Activated naive CD4-positive, alpha-beta T cell treated with anti-CD3 and anti-CD28 coated beads, Interleukin-2, amount 50 U/mL, for 72 hours (primary cell): ENCODE measurements around the gene CYB561. TPM values are rescaled to one million over a fixed set of nuclear protein-coding genes. Genes with fewer than 3 reads are reported as not detected.
"Not testable (repeated sequence)": the region's sequence is repeated elsewhere in the genome, so short reads cannot be mapped to it uniquely, and the experiment has no call there.

Experiments used
- ATAC-seq, 2 donors: fragments of 150-1000 bp; cut with Tn5 transposase; 2 replicates each; pipeline ENCODE4 v1.10.0; 2021; ENCODE audit warnings: mild to moderate bottlenecking in 2 of 2, moderate library complexity in 2 of 2
- DNase-seq, 2 donors: peaks; one replicate each; pipeline ENCODE4 v3.0.0; 2021 to 2022; ENCODE audit warnings: low spot score in 2 of 2
- H3K27ac Mint-ChIP-seq, 2 donors: one replicate each; pipeline ENCODE4 v1.8.0; 2022; ENCODE audit warnings: mild to moderate bottlenecking in 2 of 2, mixed read lengths in 2 of 2
- H3K36me3 Mint-ChIP-seq, 2 donors: one replicate each; pipeline ENCODE4 v1.8.0; 2022; ENCODE audit warnings: mixed read lengths in 2 of 2
- H3K9me3 Mint-ChIP-seq, 2 donors: one replicate each; pipeline ENCODE4 v1.8.0; 2022; ENCODE audit warnings: mixed read lengths in 2 of 2
- total RNA-seq, 2 donors: library from RNA; stranded (reverse); gene quantifications; one replicate each; pipeline ENCODE4 v1.2.3, GENCODE V29; 2022

CYB561 gene
- total RNA-seq, 2 donors from 2014 or later, result 0.27 to 2.7 TPM

GRCh38 chr17:63482509-63482908, 36.4 kb upstream of the CYB561 start:
- Mint-ChIP-seq H3K27ac (peak overlapping the region in 1 of 2 donors; percentile 2), H3K9me3 (no peaks in the 10 kb centered on the region), H3K36me3 (no peaks in the 10 kb centered on the region)
- ATAC-seq (no peak), DNase-seq (no peak)

GRCh38 chr17:63481488-63481870, 35.4 kb upstream of the CYB561 start:
- ATAC-seq (no peak), DNase-seq (no peak)
- Mint-ChIP-seq H3K9me3 (no peaks in the 10 kb centered on the region), H3K36me3 (no peaks in the 10 kb centered on the region), H3K27ac (no peak overlapping the region)

GRCh38 chr17:63480826-63481487, 34.9 kb upstream of the CYB561 start:
- no peak overlapping the region for H3K27ac Mint-ChIP-seq
- DNase-seq (no peak), ATAC-seq (no peak)
- no peaks in the 10 kb centered on the region for H3K36me3 Mint-ChIP-seq
- no peaks in the 10 kb centered on the region for H3K9me3 Mint-ChIP-seq

GRCh38 chr17:63480192-63480784, 34.2 kb upstream of the CYB561 start:
- no peak for DNase-seq
- H3K9me3 Mint-ChIP-seq, result no peaks in the 10 kb centered on the region

GRCh38 chr17:63479495-63480184, 33.5 kb upstream of the CYB561 start:
- ATAC-seq, result no peak

More at GRCh38 chr17:63480192-63480784, 34.2 kb upstream of the CYB561 start:
- no peak overlapping the region for H3K27ac Mint-ChIP-seq
- no peaks in the 10 kb centered on the region for H3K36me3 Mint-ChIP-seq
- no peak for ATAC-seq

GRCh38 chr17:63478814-63479494, 32.8 kb upstream of the CYB561 start:
- H3K27ac Mint-ChIP-seq, result no peak overlapping the region
- H3K36me3 Mint-ChIP-seq, result no peaks in the 10 kb centered on the region

More at GRCh38 chr17:63479495-63480184, 33.5 kb upstream of the CYB561 start:
- no peak overlapping the region for H3K27ac Mint-ChIP-seq
- no peak for DNase-seq
- no peaks in the 10 kb centered on the region for H3K36me3 Mint-ChIP-seq
- H3K9me3 Mint-ChIP-seq, result no peaks in the 10 kb centered on the region

GRCh38 chr17:63477480-63478440, 31.7 kb upstream of the CYB561 start:
- H3K9me3 Mint-ChIP-seq, result no peaks in the 10 kb centered on the region
- H3K36me3 Mint-ChIP-seq, result no peaks in the 10 kb centered on the region
- DNase-seq, result peak in 1 of 2 donors; percentile 18
- peak in 1 of 2 donors; percentile 36 for ATAC-seq
- no peak overlapping the region for H3K27ac Mint-ChIP-seq

More at GRCh38 chr17:63478814-63479494, 32.8 kb upstream of the CYB561 start:
- DNase-seq (peak; percentile 65 to 76), ATAC-seq (peak; percentile 83)
- H3K9me3 Mint-ChIP-seq, result no peaks in the 10 kb centered on the region

- peak; percentile 38 to 66 for ATAC-seq
- DNase-seq, result peak in 1 of 2 donors; percentile 29
- Mint-ChIP-seq H3K9me3 (no peaks in the 10 kb centered on the region), H3K36me3 (no peaks in the 10 kb centered on the region), H3K27ac (no peak within 1 kb of the TSS)
Measured at GRCh38 chr17:63476854-63477479, 30.9 kb upstream of the CYB561 start, which contains the start of gene ACE. Gene ACE (plus strand): TSS chr17:63477061. CDS start chr17:63477095, 34 bp downstream.

GRCh38 chr17:63476459-63476853, 30.4 kb upstream of the CYB561 start:
- Mint-ChIP-seq H3K27ac (no peak overlapping the region), H3K9me3 (no peaks in the 10 kb centered on the region), H3K36me3 (no peaks in the 10 kb centered on the region)
- ATAC-seq (peak in 1 of 2 donors; percentile 18), DNase-seq (no peak)

GRCh38 chr17:63475491-63476412, 29.6 kb upstream of the CYB561 start:
- Mint-ChIP-seq H3K27ac (no peak overlapping the region), H3K36me3 (no peaks in the 10 kb centered on the region), H3K9me3 (no peaks in the 10 kb centered on the region)
- ATAC-seq (no peak), DNase-seq (no peak)

GRCh38 chr17:63474586-63475460, 28.7 kb upstream of the CYB561 start:
- Mint-ChIP-seq H3K36me3 (no peaks in the 10 kb centered on the region), H3K27ac (no peak overlapping the region), H3K9me3 (no peaks in the 10 kb centered on the region)
- DNase-seq (no peak), ATAC-seq (no peak)

GRCh38 chr17:63474174-63474573, 28.1 kb upstream of the CYB561 start:
- no peaks in the 10 kb centered on the region for H3K9me3 Mint-ChIP-seq
- DNase-seq, result no peak
- H3K36me3 Mint-ChIP-seq, result no peaks in the 10 kb centered on the region
- H3K27ac Mint-ChIP-seq, result no peak overlapping the region
- no peak for ATAC-seq

GRCh38 chr17:63468099-63468498, 22.0 kb upstream of the CYB561 start:
- ATAC-seq, H3K9me3 Mint-ChIP-seq, H3K36me3 Mint-ChIP-seq, DNase-seq, H3K27ac Mint-ChIP-seq: not testable (repeated sequence)

GRCh38 chr17:63464691-63465236, 18.7 kb upstream of the CYB561 start:
- H3K36me3 Mint-ChIP-seq, result no peaks in the 10 kb centered on the region
- H3K9me3 Mint-ChIP-seq, result no peaks in the 10 kb centered on the region
- DNase-seq, result no peak
- no peak overlapping the region for H3K27ac Mint-ChIP-seq
- no peak for ATAC-seq
